MM.1S (cell line): ENCODE data around the gene RBP5.

Source experiments
- DNase-seq: peaks from one replicate; pipeline ENCODE4 v3.0.0-alpha.2; 2015
- H2AFZ ChIP-seq: fragments of 300-600 bp; sonication (generic); 2 replicates; pipeline ENCODE4 v1.6.0; 2016; ENCODE audit warnings: antibody characterized with exemption, low read length
- H3F3A ChIP-seq: fragments of 300-600 bp; sonication (generic); 2 replicates; pipeline ENCODE4 v1.6.1; 2016; ENCODE audit warnings: mild to moderate bottlenecking, antibody characterized with exemption, low read length, moderate library complexity, mixed read lengths; ENCODE audit not compliant: insufficient read depth
- H3K27ac ChIP-seq: fragments of 300-600 bp; sonication (generic); 2 replicates; pipeline ENCODE4 v1.5.1; 2016; ENCODE audit warnings: mild to moderate bottlenecking, low read length
- H3K27me3 ChIP-seq: fragments of 300-600 bp; sonication (generic); replicated peaks from 2 replicates; pipeline ENCODE4 v1.6.0; 2016; ENCODE audit warnings: low read length; ENCODE audit not compliant: insufficient read depth
- H3K36me3 ChIP-seq: fragments of 300-600 bp; sonication (generic); replicated peaks from 2 replicates; pipeline ENCODE4 v1.6.1; 2016; ENCODE audit warnings: mild to moderate bottlenecking, low read length, mixed read lengths; ENCODE audit not compliant: insufficient read depth
- H3K4me1 ChIP-seq: fragments of 300-600 bp; sonication (generic); 2 replicates; pipeline ENCODE4 v1.6.1; 2016; ENCODE audit warnings: low read length, mixed read lengths
- H3K4me2 ChIP-seq: fragments of 300-600 bp; sonication (generic); 2 replicates; pipeline ENCODE4 v1.6.0; 2016; ENCODE audit warnings: low read depth, low read length
- H3K4me3 ChIP-seq: fragments of 300-600 bp; sonication (generic); 2 replicates; pipeline ENCODE4 v1.5.1; 2016; ENCODE audit warnings: low read length, mixed read lengths
- H3K79me2 ChIP-seq: fragments of 300-600 bp; sonication (generic); 2 replicates; pipeline ENCODE4 v1.6.1; 2016; ENCODE audit warnings: mixed run types, low read length, mixed read lengths
- H3K9ac ChIP-seq: fragments of 300-600 bp; sonication (generic); 2 replicates; pipeline ENCODE4 v1.6.1; 2016; ENCODE audit warnings: low read length, mixed read lengths
- H3K9me2 ChIP-seq: fragments of 300-600 bp; sonication (generic); replicated peaks from 2 replicates; pipeline ENCODE4 v1.6.1; 2016; ENCODE audit warnings: mild to moderate bottlenecking, low read length, mixed read lengths; ENCODE audit not compliant: insufficient read depth
- H3K9me3 ChIP-seq: fragments of 300-600 bp; sonication (generic); replicated peaks from 2 replicates; pipeline ENCODE4 v1.6.1; 2016; ENCODE audit warnings: mild to moderate bottlenecking, low read length, mixed read lengths; ENCODE audit not compliant: insufficient read depth
- H4K20me1 ChIP-seq: fragments of 300-600 bp; sonication (generic); 2 replicates; pipeline ENCODE4 v1.6.1; 2016; ENCODE audit warnings: mild to moderate bottlenecking, low read length, moderate library complexity, mixed read lengths; ENCODE audit not compliant: insufficient read depth
- CTCF ChIP-seq: fragments of 300-600 bp; sonication (generic); IDR thresholded peaks from 2 replicates; pipeline ENCODE4 v1.5.1; 2016; ENCODE audit warnings: antibody characterized with exemption, low read length, mixed read lengths
- EZH2 ChIP-seq: fragments of 300-600 bp; sonication (generic); optimal IDR thresholded peaks from 2 replicates; pipeline ENCODE3; 2017; ENCODE audit warnings: low read depth, mild to moderate bottlenecking, antibody characterized with exemption, low read length, mixed read lengths
- EZH2phosphoT487 ChIP-seq: fragments of 300-600 bp; sonication (generic); IDR thresholded peaks from 2 replicates; pipeline ENCODE4 v1.6.1; 2018; ENCODE audit warnings: antibody characterized with exemption, low read length

Gene RBP5

DNA sequence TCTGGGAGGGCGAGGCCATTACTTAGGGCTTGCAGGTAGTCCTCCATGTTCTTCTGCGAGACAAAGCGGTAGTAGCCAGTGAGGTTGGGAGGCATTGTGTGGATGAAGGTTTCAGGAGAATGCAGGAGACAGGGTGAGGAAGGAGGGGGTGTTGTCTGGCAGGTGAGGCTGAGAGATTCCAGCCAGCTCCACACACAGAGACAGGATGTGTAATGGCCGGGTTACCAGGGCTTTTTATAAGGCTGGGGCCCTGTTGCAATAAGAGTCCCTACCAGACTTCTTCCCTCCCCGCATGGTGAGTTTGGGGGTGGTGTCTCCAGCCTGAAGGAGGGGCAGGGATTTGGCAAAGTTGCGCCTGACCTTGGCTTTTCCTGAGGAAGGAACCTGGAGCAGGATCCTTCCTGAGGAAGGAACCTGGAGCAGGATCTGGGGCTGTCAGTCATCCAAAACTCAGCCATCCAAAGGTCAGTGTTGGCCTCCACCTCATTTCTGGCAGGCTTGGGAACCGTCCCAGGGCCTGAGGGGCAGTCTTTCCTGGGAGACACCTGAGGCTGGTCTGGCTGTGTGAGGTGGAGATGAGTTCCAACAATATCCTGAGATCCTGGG, at the start of gene RBP5:
RBP5 (minus strand) TSS at position 209 of the 606 bp plus-strand sequence; CDS start at position 95, 114 bp downstream.
- H3K27me3 ChIP-seq, result no peaks in the 10 kb centered on the region
- H2AFZ ChIP-seq, result peak within 1 kb of the TSS; percentile 94
- no peaks in the 10 kb centered on the region for H3K36me3 ChIP-seq
- no peaks in the 10 kb centered on the region for H4K20me1 ChIP-seq
- no peak for DNase-seq
- peak within 1 kb of the TSS; percentile 96 for H3K4me3 ChIP-seq
- peak within 1 kb of the TSS; percentile 98 for H3K4me2 ChIP-seq
- no peaks in the 10 kb centered on the region for H3K9me2 ChIP-seq
- peak within 1 kb of the TSS; percentile 74; the same call in 1 of the 2 replicates for H3K9ac ChIP-seq
- no peak within 1 kb of the TSS for H3K27ac ChIP-seq
- 0 out of 2 replicates have a peak, but pooled peaks cover 3% of the 10 kb centered on the region for H3F3A ChIP-seq
- no peak for TF ChIP-seq EZH2
- no peak for TF ChIP-seq CTCF
- TF ChIP-seq EZH2phosphoT487, result no peak
- H3K9me3 ChIP-seq, result no peaks in the 10 kb centered on the region
- H3K79me2 ChIP-seq, result no peaks in the 10 kb centered on the region
- H3K4me1 ChIP-seq, result peaks cover 10% of the 10 kb centered on the region; the same call in 1 of the 2 replicates

GRCh38 chr12:7178481-7178880, 49.8 kb upstream of the RBP5 start:
- no peaks in the 10 kb centered on the region for H3K27me3 ChIP-seq
- no peaks in the 10 kb centered on the region for H4K20me1 ChIP-seq
- no peak overlapping the region for H3K9ac ChIP-seq
- no peaks in the 10 kb centered on the region for H3F3A ChIP-seq
- H3K4me3 ChIP-seq, result no peak overlapping the region
- no peaks in the 10 kb centered on the region for H3K9me2 ChIP-seq
- DNase-seq, result no peak
- H3K4me1 ChIP-seq, result no peaks in the 10 kb centered on the region
- H3K79me2 ChIP-seq, result no peaks in the 10 kb centered on the region
- H3K36me3 ChIP-seq, result no peaks in the 10 kb centered on the region
- no peak overlapping the region for H2AFZ ChIP-seq
- no peak overlapping the region for H3K27ac ChIP-seq
- H3K9me3 ChIP-seq, result no peaks in the 10 kb centered on the region
- no peak overlapping the region for H3K4me2 ChIP-seq
- no peak for TF ChIP-seq EZH2
- TF ChIP-seq EZH2phosphoT487, result no peak
- no peak for TF ChIP-seq CTCF

- H3F3A ChIP-seq, result no peaks in the 10 kb centered on the region
- H3K9me2 ChIP-seq, result no peaks in the 10 kb centered on the region
- no peaks in the 10 kb centered on the region for H3K27me3 ChIP-seq
- no peak for DNase-seq
- no peak overlapping the region for H3K9ac ChIP-seq
- H3K36me3 ChIP-seq, result no peaks in the 10 kb centered on the region
- H3K27ac ChIP-seq, result no peak overlapping the region
- H3K4me1 ChIP-seq, result no peaks in the 10 kb centered on the region
- no peak overlapping the region for H3K4me3 ChIP-seq
- H2AFZ ChIP-seq, result no peak overlapping the region
- no peaks in the 10 kb centered on the region for H3K79me2 ChIP-seq
- TF ChIP-seq EZH2phosphoT487, result no peak
- TF ChIP-seq CTCF, result no peak
- TF ChIP-seq EZH2, result no peak
- H3K4me2 ChIP-seq, result no peak overlapping the region
- H3K9me3 ChIP-seq, result no peaks in the 10 kb centered on the region
- H4K20me1 ChIP-seq, result no peaks in the 10 kb centered on the region
Observed at GRCh38 chr12:7176595-7176994, 47.9 kb upstream of the RBP5 start.
